OCI-LY7 (cell line): Measurements from ENCODE around the gene RPRD1B.

Experiments
- CTCF ChIP-seq: fragments of 200-600 bp; sonication (generic); conservative IDR thresholded peaks from 2 replicates; pipeline ENCODE4 v1.5.1; 2014; ENCODE audit warnings: mild to moderate bottlenecking, antibody characterized with exemption, low read length, moderate library complexity, mixed read lengths
- EZH2phosphoT487 ChIP-seq: fragments of 200-600 bp; sonication (generic); IDR thresholded peaks from 2 replicates; pipeline ENCODE4 v1.6.1; 2018; ENCODE audit warnings: low read depth, borderline replicate concordance, mild to moderate bottlenecking, mixed run types, antibody characterized with exemption, low read length, moderate library complexity, mixed read lengths

- TF ChIP-seq CTCF (no peak), EZH2phosphoT487 (no peak)
Observed at GRCh38 chr20:37997516-37997915, 36.0 kb upstream of the RPRD1B start.
